Liver (tissue), 6 donors: ENCODE results near the gene KIF21B. TPM values are rescaled to one million over a fixed set of nuclear protein-coding genes. Genes with fewer than 3 reads are reported as not detected.

ENCODE experiments used
- polyA plus RNA-seq, 2 donors: library from polyadenylated mRNA; stranded (reverse) in 1 of 2; unstranded in 1 of 2; fragments of 200-250 nt in 1 of 2; fragments of >200 nt in 1 of 2; fragmentation: Nextera tagmentation in 1 of 2; extraction: Ambion mirVana in 1 of 2; gene quantifications; one replicate each; pipeline versions ENCODE4 v1.2.1 to v1.2.3, GENCODE V29; 2013 to 2015
- small RNA-seq: library from RNA; depleted of rRNA; stranded (forward); fragments of <200 nt; gene quantifications from one replicate; pipeline ENCODE3, GENCODE V24; 2014
- total RNA-seq, 2 donors: library from RNA; depleted of rRNA; stranded (reverse); fragments of >200 nt; gene quantifications; one replicate each; pipeline ENCODE4 v1.2.3, GENCODE V29; 2014
- TF ChIP-seq, protein P1 (sequence below): IDR thresholded peaks from 2 replicates; pipeline ENCODE4 v1.6.1; 2016; ENCODE audit warnings: antibody characterized with exemption
- donor health status: healthy.
- donor health status: healthy.
- donor health status: healthy.

The KIF21B gene
- total and polyA plus RNA-seq, 4 donors: 0.42 to 1.9 (median 1.0) TPM

DNA sequence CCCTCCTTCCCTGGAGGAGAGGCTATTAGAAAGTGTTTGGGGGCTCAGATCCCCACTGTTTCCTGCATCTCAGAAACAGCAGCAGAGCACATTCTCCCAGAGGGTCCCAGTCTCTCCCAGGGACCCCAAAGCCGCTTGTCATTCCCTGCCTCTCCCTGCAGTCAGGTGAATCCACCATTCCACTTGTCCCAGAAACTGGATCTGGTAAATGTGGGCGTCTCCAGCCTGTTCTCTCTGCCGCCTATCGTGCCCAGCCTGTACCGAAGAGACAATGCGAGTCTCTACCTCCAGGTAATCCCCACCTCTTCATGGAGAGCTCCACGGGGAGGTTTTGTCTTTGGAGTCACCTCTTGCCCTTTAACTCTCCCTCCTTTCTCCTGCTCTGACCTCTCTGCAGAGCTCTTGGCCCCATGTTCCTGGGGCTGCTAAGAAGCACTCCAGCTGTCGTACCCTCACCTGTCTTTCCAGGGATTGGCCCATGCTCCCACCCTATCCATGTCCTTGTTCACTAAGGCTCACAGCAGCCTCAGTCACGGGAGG, 101.9 kb downstream of the KIF21B start (continued):
- TF ChIP-seq, protein P1, sequence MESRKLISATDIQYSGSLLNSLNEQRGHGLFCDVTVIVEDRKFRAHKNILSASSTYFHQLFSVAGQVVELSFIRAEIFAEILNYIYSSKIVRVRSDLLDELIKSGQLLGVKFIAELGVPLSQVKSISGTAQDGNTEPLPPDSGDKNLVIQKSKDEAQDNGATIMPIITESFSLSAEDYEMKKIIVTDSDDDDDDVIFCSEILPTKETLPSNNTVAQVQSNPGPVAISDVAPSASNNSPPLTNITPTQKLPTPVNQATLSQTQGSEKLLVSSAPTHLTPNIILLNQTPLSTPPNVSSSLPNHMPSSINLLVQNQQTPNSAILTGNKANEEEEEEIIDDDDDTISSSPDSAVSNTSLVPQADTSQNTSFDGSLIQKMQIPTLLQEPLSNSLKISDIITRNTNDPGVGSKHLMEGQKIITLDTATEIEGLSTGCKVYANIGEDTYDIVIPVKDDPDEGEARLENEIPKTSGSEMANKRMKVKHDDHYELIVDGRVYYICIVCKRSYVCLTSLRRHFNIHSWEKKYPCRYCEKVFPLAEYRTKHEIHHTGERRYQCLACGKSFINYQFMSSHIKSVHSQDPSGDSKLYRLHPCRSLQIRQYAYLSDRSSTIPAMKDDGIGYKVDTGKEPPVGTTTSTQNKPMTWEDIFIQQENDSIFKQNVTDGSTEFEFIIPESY: no peak

Small RNA genes lying within 50 kb of the gene (small RNA-seq; reads per million reads assigned to genes)
- gene RNU6-704P: not detected

Other genes with a start within 250 kb of the KIF21B start
- under 1 TPM in 1 of 2 donors, not detected in 1; 0.08 TPM for gene GPR25, start 150.7 kb downstream of the KIF21B start, total RNA-seq
- gene GPR25, start 150.7 kb downstream of the KIF21B start, polyA plus RNA-seq: under 1 TPM in 1 of 2 donors, not detected in 1; 0.13 TPM
- 1 to 10 TPM in 1 of 2 donors, under 1 TPM in 1; 0.67 to 3.1 TPM for gene INAVA, start 128.8 kb downstream of the KIF21B start, total RNA-seq
- gene INAVA, start 128.8 kb downstream of the KIF21B start, polyA plus RNA-seq: under 1 TPM; 0.19 to 0.32 TPM
- under 1 TPM; under 0.01 to 0.33 TPM for gene CACNA1S, start 88.7 kb upstream of the KIF21B start, total RNA-seq
- gene CACNA1S, start 88.7 kb upstream of the KIF21B start, polyA plus RNA-seq: not detected
- not detected for gene ASCL5, start 103.5 kb upstream of the KIF21B start, total RNA-seq
- not detected for gene ASCL5, start 103.5 kb upstream of the KIF21B start, polyA plus RNA-seq
- gene TMEM9, start 130.8 kb upstream of the KIF21B start, total RNA-seq: 10 to 100 TPM; 30.5 to 59.5 TPM
- gene TMEM9, start 130.8 kb upstream of the KIF21B start, polyA plus RNA-seq: 10 to 100 TPM; 45.0 to 53.0 TPM
- under 1 TPM; 0.08 to 0.14 TPM for gene IGFN1, start 167.1 kb upstream of the KIF21B start, total RNA-seq
- gene IGFN1, start 167.1 kb upstream of the KIF21B start, polyA plus RNA-seq: under 1 TPM in 1 of 2 donors, not detected in 1; 0.03 TPM